GM12891 (cell line): ENCODE data around the gene RNF213.

ENCODE experiments used
- PAX5 ChIP-seq: IDR thresholded peaks from 2 replicates; pipeline ENCODE4 v1.6.1; 2011; ENCODE audit warnings: low read length, moderate library complexity, mild to moderate bottlenecking; ENCODE audit not compliant: insufficient read depth, severe bottlenecking
- POLR2A ChIP-seq: IDR thresholded peaks from 2 replicates; pipeline ENCODE4 v1.6.1; 2011; ENCODE audit warnings: low read depth, low read length, control low read depth
- POLR2AphosphoS5 ChIP-seq: IDR thresholded peaks from 2 replicates; pipeline ENCODE4 v1.6.1; 2011; ENCODE audit warnings: low read depth, low read length, control low read depth
- POU2F2 ChIP-seq: IDR thresholded peaks from 2 replicates; pipeline ENCODE4 v1.6.1; 2011; ENCODE audit warnings: low read depth, mild to moderate bottlenecking, control low read depth, low read length, moderate library complexity
- TAF1 ChIP-seq: IDR thresholded peaks from 2 replicates; pipeline ENCODE4 v1.6.1; 2011; ENCODE audit warnings: low read depth, low read length, control low read depth

- TF ChIP-seq POLR2A: no peak
- TF ChIP-seq POLR2AphosphoS5: no peak
- TF ChIP-seq PAX5: no peak
- no peak for TF ChIP-seq TAF1
- TF ChIP-seq POU2F2: no peak
Measured at GRCh38 chr17:80315517-80316182, 55.0 kb downstream of the RNF213 start.
